Psoas muscle (tissue), 8 donors: Measurements from ENCODE around the gene LZIC. TPM values are rescaled to one million over a fixed set of nuclear protein-coding genes. Genes with fewer than 3 reads are reported as not detected.

Experiments
- ATAC-seq, 4 donors: fragments of 200-7000 bp; cut with Tn5 transposase; one replicate each; pipeline ENCODE4 v1.9.1; 2020; ENCODE audit warnings: moderate library complexity in 3 of 4, mild to moderate bottlenecking in 2 of 4
- DNase-seq, 2 donors: peaks; one replicate each; pipeline ENCODE4 v3.0.0-alpha.2; 2020
- H3K27ac ChIP-seq: fragments of 200-600 bp; one replicate; pipeline ENCODE4 v1.8.0; 2022
- H3K27me3 ChIP-seq, 3 donors: fragments of 200-600 bp in 1 of 3; one replicate each; pipeline versions ENCODE4 v1.6.1 to v1.8.0; 2013 to 2022; ENCODE audit warnings: low read length in 2 of 3, mild to moderate bottlenecking in 2 of 3, moderate library complexity in 1 of 3; ENCODE audit not compliant: insufficient read depth in 3 of 3
- H3K36me3 ChIP-seq, 2 donors: fragments of 200-600 bp in 1 of 2; one replicate each; pipeline versions ENCODE4 v1.6.1 to v1.8.0; 2013 to 2022; ENCODE audit warnings: low read depth in 1 of 2, mild to moderate bottlenecking in 1 of 2, moderate library complexity in 1 of 2; ENCODE audit not compliant: insufficient read depth in 1 of 2
- H3K4me1 ChIP-seq: fragments of 200-600 bp; one replicate; pipeline ENCODE4 v1.8.0; 2022
- H3K4me3 ChIP-seq: fragments of 200-600 bp; one replicate; pipeline ENCODE4 v1.8.0; 2022; ENCODE audit warnings: mild to moderate bottlenecking
- H3K9me3 ChIP-seq: fragments of 200-600 bp; one replicate; pipeline ENCODE4 v1.8.0; 2022
- CTCF ChIP-seq: fragments of 200-600 bp; IDR thresholded peaks from one replicate; pipeline ENCODE4 v1.8.0; 2022; ENCODE audit warnings: antibody characterized with exemption
- WGBS, 3 donors: extraction: QIAGEN DNeasy Blood & Tissue Kit; methylation state at CpG; one replicate each; pipeline versions ENCODE4 v1.1.6 to v1.1.7; 2013; 5-methylcytosine and 5-hydroxymethylcytosine counted together
- intact Hi-C, 2 donors: fragments of 100-400 bp; cut with DNase I; formaldehyde crosslinking; loops; one replicate each; pipeline versions ENCODE4 v1.11.0 to v1.14.2; 2022
- polyA plus RNA-seq, 3 donors: library from polyadenylated mRNA; stranded (reverse); fragments of 200-250 nt; gene quantifications; one replicate each; pipeline ENCODE4 v1.2.3, GENCODE V29; 2013
- total RNA-seq, 4 donors: library from RNA; stranded (reverse); fragmentation: NEBNext Ultra II Directional in 2 of 4; extraction: Animal tissue kit (Norgen Biotek cat#: 25700) in 2 of 4; gene quantifications; one replicate each; pipeline versions ENCODE4 v1.2.1 to v1.2.4, GENCODE V29; 2021 to 2023
- donor health status: healthy with polysubstance abuse.
- donor health status: DM: no; HTN: no; CAD: no; lungs with moderate emphysema.
- donor health status: Bipolar disorder and iron deficiency.
- donor health status: healthy.
- donor health status: DM: yes; HTN: yes; CAD: no.
- donor health status: DM: no; HTN: no; CAD: no.
- donor health status: DM: no; HTN: no; CAD: no.
- donor health status: DM: yes; HTN: yes; CAD: no.

The LZIC gene
- total and polyA plus RNA-seq, 7 donors: 17.3 to 37.5 (median 23.3) TPM

GRCh38 chr1:9901148-9902059, 41.8 kb downstream of the LZIC start:
- WGBS, 3 donors: 30 to 67% (median 44%) methylated on average over 9 of the region's 9 CpGs
- Histone ChIP-seq H3K27me3 (no peaks in the 10 kb centered on the region), H3K27ac (peak overlapping the region; percentile 61), H3K4me1 (peaks cover 26% of the 10 kb centered on the region), H3K9me3 (no peaks in the 10 kb centered on the region), H3K4me3 (no peak overlapping the region), H3K36me3 (no peaks in the 10 kb centered on the region)
- peak; percentile 40 to 81 (median 64) for ATAC-seq
- intact Hi-C loops: no loop called here
- no peak for DNase-seq
- TF ChIP-seq CTCF: no peak

- peaks cover 26% of the 10 kb centered on the region for H3K4me1 ChIP-seq
- DNase-seq (peak in 1 of 2 donors; percentile 44), ATAC-seq (peak; percentile 47 to 71 (median 65))
- intact Hi-C loops: no loop called here
- TF ChIP-seq CTCF: no peak
- H3K4me3 ChIP-seq: peak overlapping the region; percentile 28
- no peaks in the 10 kb centered on the region for H3K27me3 ChIP-seq
- 41 to 72% (median 54%) methylated on average over 18 of the region's 18 CpGs for WGBS, 3 donors
- H3K36me3 ChIP-seq: no peaks in the 10 kb centered on the region
- H3K9me3 ChIP-seq: no peaks in the 10 kb centered on the region
- H3K27ac ChIP-seq: peak overlapping the region; percentile 61
Measured at GRCh38 chr1:9900142-9901043, 42.8 kb downstream of the LZIC start.

- no peak for TF ChIP-seq CTCF
- H3K36me3 ChIP-seq: no peaks in the 10 kb centered on the region
- 80 to 92% (median 85%) methylated on average over 3 of the region's 3 CpGs for WGBS, 3 donors
- ATAC-seq (no peak), DNase-seq (no peak)
- H3K9me3 ChIP-seq: no peaks in the 10 kb centered on the region
- no peak overlapping the region for H3K27ac ChIP-seq
- no peaks in the 10 kb centered on the region for H3K27me3 ChIP-seq
- peaks cover 21% of the 10 kb centered on the region for H3K4me1 ChIP-seq
- H3K4me3 ChIP-seq: no peak overlapping the region
- intact Hi-C loops: no loop called here
Measured at GRCh38 chr1:9894115-9894514, 49.1 kb downstream of the LZIC start.

GRCh38 chr1:9892563-9893528, 50.3 kb downstream of the LZIC start:
- Histone ChIP-seq H3K9me3 (no peaks in the 10 kb centered on the region), H3K27me3 (no peaks in the 10 kb centered on the region), H3K4me1 (peaks cover 16% of the 10 kb centered on the region), H3K4me3 (no peak overlapping the region), H3K36me3 (no peaks in the 10 kb centered on the region), H3K27ac (peak overlapping the region; percentile 68)
- no peak for TF ChIP-seq CTCF
- ATAC-seq (peak in 1 of 4 donors; percentile 14), DNase-seq (no peak)
- 72 to 76% (median 72%) methylated on average over 14 of the region's 14 CpGs for WGBS, 3 donors
- intact Hi-C loops: no loop called here
